Measurements from ENCODE around the gene ACBD3.

Gene ACBD3

GRCh38 chr1:226186124-226187018, at the start of gene ACBD3:
Gene ACBD3 (minus strand): TSS chr1:226186741. CDS start chr1:226186675, 66 bp downstream.
- Histone ChIP-seq H3K27ac (ENCODE audit: low read length) (peak within 1 kb of the TSS; percentile 91), H3K36me3 (ENCODE audit: control insufficient read depth in 1 of 2, insufficient read depth in 2 of 2, low read length in 2 of 2) (peaks cover 2 to 13% of the 10 kb centered on the region in 2 donors), H3K4me3 (ENCODE audit: low read depth in 1 of 2, low read length in 2 of 2) (peak within 1 kb of the TSS; percentile 91 to 95), H3K9me3 (ENCODE audit: control insufficient read depth in 1 of 2, low read length in 2 of 2) (no peaks in the 10 kb centered on the region), H3K27me3 (ENCODE audit: low read depth, low read length) (no peaks in the 10 kb centered on the region), H3K4me1 (ENCODE audit: control insufficient read depth in 1 of 2, insufficient read depth in 2 of 2, low read length in 2 of 2) (peaks cover 0 to 40% of the 10 kb centered on the region in 2 donors)

GRCh38 chr1:226233806-226234205, 47.3 kb upstream of the ACBD3 start:
- Histone ChIP-seq H3K27ac (ENCODE audit: low read length) (no peak overlapping the region), H3K9me3 (ENCODE audit: control insufficient read depth in 1 of 2, low read length in 2 of 2) (no peaks in the 10 kb centered on the region), H3K27me3 (ENCODE audit: low read depth, low read length) (no peaks in the 10 kb centered on the region), H3K4me3 (ENCODE audit: low read depth in 1 of 2, low read length in 2 of 2) (no peak overlapping the region), H3K4me1 (ENCODE audit: control insufficient read depth in 1 of 2, insufficient read depth in 2 of 2, low read length in 2 of 2) (no peaks in the 10 kb centered on the region), H3K36me3 (ENCODE audit: control insufficient read depth in 1 of 2, insufficient read depth in 2 of 2, low read length in 2 of 2) (peaks cover 0 to 2% of the 10 kb centered on the region in 2 donors)

GRCh38 chr1:226233293-226233692, 46.8 kb upstream of the ACBD3 start:
- H3K27ac ChIP-seq (ENCODE audit: low read length), result no peak overlapping the region
- H3K4me3 ChIP-seq (ENCODE audit: low read depth in 1 of 2, low read length in 2 of 2), result no peak overlapping the region
- no peaks in the 10 kb centered on the region for H3K36me3 ChIP-seq (ENCODE audit: control insufficient read depth in 1 of 2, insufficient read depth in 2 of 2, low read length in 2 of 2)

GRCh38 chr1:226226601-226227000, 40.1 kb upstream of the ACBD3 start:
- Histone ChIP-seq H3K4me1 (ENCODE audit: control insufficient read depth in 1 of 2, insufficient read depth in 2 of 2, low read length in 2 of 2) (peaks cover 0 to 5% of the 10 kb centered on the region in 2 donors), H3K9me3 (ENCODE audit: control insufficient read depth in 1 of 2, low read length in 2 of 2) (no peaks in the 10 kb centered on the region), H3K4me3 (ENCODE audit: low read depth in 1 of 2, low read length in 2 of 2) (no peak overlapping the region), H3K27ac (ENCODE audit: low read length) (no peak overlapping the region), H3K36me3 (ENCODE audit: control insufficient read depth in 1 of 2, insufficient read depth in 2 of 2, low read length in 2 of 2) (no peaks in the 10 kb centered on the region), H3K27me3 (ENCODE audit: low read depth, low read length) (no peaks in the 10 kb centered on the region)

More at GRCh38 chr1:226233293-226233692, 46.8 kb upstream of the ACBD3 start:
- no peaks in the 10 kb centered on the region for H3K9me3 ChIP-seq (ENCODE audit: control insufficient read depth in 1 of 2, low read length in 2 of 2)
- H3K4me1 ChIP-seq (ENCODE audit: control insufficient read depth in 1 of 2, insufficient read depth in 2 of 2, low read length in 2 of 2), result no peaks in the 10 kb centered on the region
- no peaks in the 10 kb centered on the region for H3K27me3 ChIP-seq (ENCODE audit: low read depth, low read length)

- H3K27me3 ChIP-seq (ENCODE audit: low read depth, low read length), result no peaks in the 10 kb centered on the region
- H3K36me3 ChIP-seq (ENCODE audit: control insufficient read depth in 1 of 2, insufficient read depth in 2 of 2, low read length in 2 of 2), result no peaks in the 10 kb centered on the region
- peak overlapping the region in 1 of 2 donors; percentile 56 for H3K4me3 ChIP-seq (ENCODE audit: low read depth in 1 of 2, low read length in 2 of 2)
- no peaks in the 10 kb centered on the region for H3K9me3 ChIP-seq (ENCODE audit: control insufficient read depth in 1 of 2, low read length in 2 of 2)
- H3K27ac ChIP-seq (ENCODE audit: low read length), result no peak overlapping the region
- H3K4me1 ChIP-seq (ENCODE audit: control insufficient read depth in 1 of 2, insufficient read depth in 2 of 2, low read length in 2 of 2), result peaks cover 0 to 5% of the 10 kb centered on the region in 2 donors
Observed at GRCh38 chr1:226223786-226224244, 37.3 kb upstream of the ACBD3 start.

GRCh38 chr1:226223157-226223785, 36.7 kb upstream of the ACBD3 start, which contains the start of gene MIXL1:
Gene MIXL1 (plus strand): TSS chr1:226223664. CDS start chr1:226223682, 18 bp downstream.
- H3K27ac ChIP-seq (ENCODE audit: low read length), result no peak within 1 kb of the TSS
- peak within 1 kb of the TSS in 1 of 2 donors; percentile 56 for H3K4me3 ChIP-seq (ENCODE audit: low read depth in 1 of 2, low read length in 2 of 2)
- H3K9me3 ChIP-seq (ENCODE audit: control insufficient read depth in 1 of 2, low read length in 2 of 2), result no peaks in the 10 kb centered on the region
- H3K27me3 ChIP-seq (ENCODE audit: low read depth, low read length), result no peaks in the 10 kb centered on the region
- no peaks in the 10 kb centered on the region for H3K36me3 ChIP-seq (ENCODE audit: control insufficient read depth in 1 of 2, insufficient read depth in 2 of 2, low read length in 2 of 2)
- peaks cover 0 to 5% of the 10 kb centered on the region in 2 donors for H3K4me1 ChIP-seq (ENCODE audit: control insufficient read depth in 1 of 2, insufficient read depth in 2 of 2, low read length in 2 of 2)

- no peaks in the 10 kb centered on the region for H3K27me3 ChIP-seq (ENCODE audit: low read depth, low read length)
- H3K36me3 ChIP-seq (ENCODE audit: control insufficient read depth in 1 of 2, insufficient read depth in 2 of 2, low read length in 2 of 2), result no peaks in the 10 kb centered on the region
- H3K9me3 ChIP-seq (ENCODE audit: control insufficient read depth in 1 of 2, low read length in 2 of 2), result no peaks in the 10 kb centered on the region
- no peak overlapping the region for H3K27ac ChIP-seq (ENCODE audit: low read length)
- H3K4me3 ChIP-seq (ENCODE audit: low read depth in 1 of 2, low read length in 2 of 2), result no peak overlapping the region
- peaks cover 0 to 5% of the 10 kb centered on the region in 2 donors for H3K4me1 ChIP-seq (ENCODE audit: control insufficient read depth in 1 of 2, insufficient read depth in 2 of 2, low read length in 2 of 2)
Observed at GRCh38 chr1:226222686-226223085, 36.1 kb upstream of the ACBD3 start.

- Histone ChIP-seq H3K27ac (ENCODE audit: low read length) (no peak overlapping the region), H3K4me3 (ENCODE audit: low read depth in 1 of 2, low read length in 2 of 2) (no peak overlapping the region), H3K27me3 (ENCODE audit: low read depth, low read length) (no peaks in the 10 kb centered on the region), H3K4me1 (ENCODE audit: control insufficient read depth in 1 of 2, insufficient read depth in 2 of 2, low read length in 2 of 2) (peaks cover 0 to 5% of the 10 kb centered on the region in 2 donors), H3K36me3 (ENCODE audit: control insufficient read depth in 1 of 2, insufficient read depth in 2 of 2, low read length in 2 of 2) (no peaks in the 10 kb centered on the region), H3K9me3 (ENCODE audit: control insufficient read depth in 1 of 2, low read length in 2 of 2) (no peaks in the 10 kb centered on the region)
Observed at GRCh38 chr1:226220473-226221189, 34.1 kb upstream of the ACBD3 start.

GRCh38 chr1:226217273-226217672, 30.7 kb upstream of the ACBD3 start:
- Histone ChIP-seq H3K4me1 (ENCODE audit: control insufficient read depth in 1 of 2, insufficient read depth in 2 of 2, low read length in 2 of 2) (no peaks in the 10 kb centered on the region), H3K36me3 (ENCODE audit: control insufficient read depth in 1 of 2, insufficient read depth in 2 of 2, low read length in 2 of 2) (no peaks in the 10 kb centered on the region)

GRCh38 chr1:226216056-226216455, 29.5 kb upstream of the ACBD3 start:
- Histone ChIP-seq H3K27me3 (ENCODE audit: low read depth, low read length) (no peaks in the 10 kb centered on the region), H3K36me3 (ENCODE audit: control insufficient read depth in 1 of 2, insufficient read depth in 2 of 2, low read length in 2 of 2) (no peaks in the 10 kb centered on the region), H3K4me3 (ENCODE audit: low read depth in 1 of 2, low read length in 2 of 2) (no peak overlapping the region), H3K27ac (ENCODE audit: low read length) (no peak overlapping the region), H3K4me1 (ENCODE audit: control insufficient read depth in 1 of 2, insufficient read depth in 2 of 2, low read length in 2 of 2) (no peaks in the 10 kb centered on the region), H3K9me3 (ENCODE audit: control insufficient read depth in 1 of 2, low read length in 2 of 2) (no peaks in the 10 kb centered on the region)

More at GRCh38 chr1:226217273-226217672, 30.7 kb upstream of the ACBD3 start:
- H3K9me3 ChIP-seq (ENCODE audit: control insufficient read depth in 1 of 2, low read length in 2 of 2), result no peaks in the 10 kb centered on the region
- H3K27me3 ChIP-seq (ENCODE audit: low read depth, low read length), result no peaks in the 10 kb centered on the region
- no peak overlapping the region for H3K27ac ChIP-seq (ENCODE audit: low read length)
- no peak overlapping the region for H3K4me3 ChIP-seq (ENCODE audit: low read depth in 1 of 2, low read length in 2 of 2)

GRCh38 chr1:226215239-226215638, 28.7 kb upstream of the ACBD3 start:
- H3K36me3 ChIP-seq (ENCODE audit: control insufficient read depth in 1 of 2, insufficient read depth in 2 of 2, low read length in 2 of 2), result no peaks in the 10 kb centered on the region
- H3K27me3 ChIP-seq (ENCODE audit: low read depth, low read length), result no peaks in the 10 kb centered on the region
- no peaks in the 10 kb centered on the region for H3K4me1 ChIP-seq (ENCODE audit: control insufficient read depth in 1 of 2, insufficient read depth in 2 of 2, low read length in 2 of 2)
- no peak overlapping the region for H3K27ac ChIP-seq (ENCODE audit: low read length)
- H3K9me3 ChIP-seq (ENCODE audit: control insufficient read depth in 1 of 2, low read length in 2 of 2), result no peaks in the 10 kb centered on the region
- no peak overlapping the region for H3K4me3 ChIP-seq (ENCODE audit: low read depth in 1 of 2, low read length in 2 of 2)

All from muscle layer of duodenum (tissue), 2 donors.